HG02623 (cell line): ENCODE measurements around the gene USPL1.

Experiments used
- ATAC-seq: cut with Tn5 transposase; IDR thresholded peaks from one replicate; pipeline ENCODE4 v1.9.1; 2021; ENCODE audit warnings: moderate library complexity; ENCODE audit not compliant: unreplicated experiment

USPL1 gene

GRCh38 chr13:30696278-30697176, 78.8 kb downstream of the USPL1 start:
- ATAC-seq = no peak

- ATAC-seq = no peak
Observed at GRCh38 chr13:30697177-30697953, 79.6 kb downstream of the USPL1 start.

DNA sequence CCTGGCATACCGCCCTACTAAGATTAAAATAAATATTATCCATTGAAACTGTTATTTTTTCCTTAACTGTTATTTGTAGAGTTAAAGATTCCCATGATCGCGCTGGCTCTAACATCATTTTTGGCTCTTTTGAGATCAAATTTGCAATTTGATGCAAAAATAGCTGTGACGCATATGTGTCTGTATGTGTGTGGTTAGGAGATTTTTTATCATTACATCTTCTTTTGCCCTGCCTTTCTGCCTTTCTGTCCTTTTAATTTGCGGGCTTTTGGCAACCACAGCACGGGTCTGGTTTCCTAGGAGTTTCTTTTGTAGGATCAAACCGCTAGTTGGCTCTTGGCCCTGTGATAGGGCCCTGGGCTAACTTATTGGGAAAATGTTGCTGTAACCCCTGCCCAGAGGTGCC, 80.3 kb downstream of the USPL1 start:
- ATAC-seq = no peak

DNA sequence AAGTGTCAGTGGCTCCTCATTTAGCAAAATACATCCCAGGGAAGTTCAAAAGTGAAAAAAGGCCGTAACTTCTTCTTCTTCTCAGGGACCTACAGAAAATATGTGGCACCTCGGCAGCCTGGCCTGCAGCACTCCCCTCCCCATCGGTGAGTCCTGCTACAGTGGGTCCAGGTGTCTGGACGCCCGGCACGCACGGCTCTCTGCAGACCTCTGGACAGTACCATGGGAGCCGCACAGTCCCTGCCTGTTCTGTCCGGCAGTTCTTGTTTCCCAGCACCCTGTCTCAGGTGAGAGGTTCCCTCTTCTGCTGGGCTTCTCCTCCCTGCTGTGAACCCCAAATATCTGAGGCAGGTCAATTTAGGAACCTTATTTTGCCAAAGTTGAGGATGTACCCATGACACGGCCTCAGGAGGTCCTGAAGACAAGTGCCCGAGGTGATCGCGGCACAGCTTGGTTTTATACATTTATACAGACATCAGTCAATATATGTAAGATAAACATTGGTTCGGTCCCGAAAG, 80.8 kb downstream of the USPL1 start:
- no peak for ATAC-seq

GRCh38 chr13:30700364-30700763, 82.6 kb downstream of the USPL1 start:
- no peak for ATAC-seq

GRCh38 chr13:30702006-30702405, 84.3 kb downstream of the USPL1 start:
- ATAC-seq = no peak

DNA sequence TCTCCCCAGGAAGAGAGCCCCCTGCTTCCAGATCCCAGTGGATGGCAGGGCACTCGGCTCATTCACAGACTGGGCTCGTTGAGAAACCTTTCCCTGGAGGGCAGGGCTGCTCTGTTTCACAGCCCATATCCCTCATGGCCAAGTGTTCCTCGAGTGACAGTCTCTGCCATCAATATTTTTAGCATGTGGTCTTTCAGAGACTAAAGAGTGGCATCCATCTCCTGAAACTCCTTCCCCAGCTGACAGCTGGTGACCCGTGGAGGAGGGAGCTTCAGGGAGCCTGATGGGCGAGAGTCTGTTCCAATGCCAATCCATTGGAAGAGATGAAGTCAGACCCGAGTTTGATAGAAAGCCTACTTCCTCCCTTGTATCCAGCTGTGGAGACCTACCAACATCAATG, 86.9 kb downstream of the USPL1 start:
- ATAC-seq = no peak

GRCh38 chr13:30705680-30706079, 88.0 kb downstream of the USPL1 start:
- no peak for ATAC-seq

DNA sequence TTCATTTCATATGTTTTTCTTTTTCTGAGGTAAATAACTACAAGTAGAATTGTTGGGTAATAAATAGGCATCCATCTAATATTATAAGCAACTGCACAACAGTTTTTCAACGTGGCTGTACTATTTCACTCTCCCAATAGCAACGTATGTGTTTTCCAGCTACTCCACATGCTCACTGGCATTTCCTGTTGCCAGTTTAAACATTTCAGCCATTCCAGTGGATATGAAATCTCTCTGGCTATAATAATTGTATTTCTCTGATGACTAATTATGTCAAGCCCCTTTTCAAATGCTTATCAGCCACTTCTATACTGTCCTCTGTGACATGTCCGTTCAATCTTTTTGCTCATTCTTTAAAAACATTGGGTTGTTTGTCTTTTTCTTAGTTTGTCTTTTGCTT, 90.8 kb downstream of the USPL1 start:
- ATAC-seq = no peak
